Calu3 (cell line): ENCODE measurements around the gene ZBTB20. TPM values are rescaled to one million over a fixed set of nuclear protein-coding genes. Genes with fewer than 3 reads are reported as not detected.

Source experiments
- BruUV-seq: library from RNA; stranded (reverse); fragments of 400-500 nt; replicated peaks from 2 replicates; lab custom pipeline; 2021; lab: Mats Ljungman, UMichigan
- CTCF ChIA-PET: fragments of 300-600 bp; sonication (Branson Sonifier 250); formaldehyde crosslinking; loops from one replicate; lab custom pipeline; 2022; ENCODE audit warnings: antibody characterized with exemption; lab: Charles Lee
- DNase-seq: peaks from one replicate; pipeline ENCODE4 v3.0.0; 2022
- H3K27ac Mint-ChIP-seq: one replicate; pipeline ENCODE4 v1.8.0; 2022; ENCODE audit warnings: mixed read lengths; ENCODE audit not compliant: unreplicated experiment
- H3K27me3 Mint-ChIP-seq: one replicate; pipeline ENCODE4 v1.8.0; 2022; ENCODE audit warnings: mixed read lengths; ENCODE audit not compliant: unreplicated experiment
- H3K36me3 Mint-ChIP-seq: one replicate; pipeline ENCODE4 v1.8.0; 2022; ENCODE audit warnings: mild to moderate bottlenecking, moderate library complexity, mixed read lengths; ENCODE audit not compliant: insufficient read depth, unreplicated experiment
- H3K4me1 Mint-ChIP-seq: one replicate; pipeline ENCODE4 v1.8.0; 2022; ENCODE audit warnings: mild to moderate bottlenecking, low read depth, mixed read lengths; ENCODE audit not compliant: unreplicated experiment
- H3K4me3 Mint-ChIP-seq: one replicate; pipeline ENCODE4 v1.8.0; 2022; ENCODE audit warnings: mild to moderate bottlenecking, low read depth, moderate library complexity, mixed read lengths; ENCODE audit not compliant: unreplicated experiment
- H3K9me3 Mint-ChIP-seq: one replicate; pipeline ENCODE4 v1.8.0; 2022; ENCODE audit warnings: low read depth, mixed read lengths; ENCODE audit not compliant: unreplicated experiment
- intact Hi-C: fragments of 100-400 bp; cut with micrococcal nuclease; formaldehyde crosslinking; loops from one replicate; pipeline ENCODE4 v1.10.0; 2022; ENCODE audit not compliant: unreplicated experiment
- total RNA-seq: library from RNA; stranded (reverse); gene quantifications from 2 replicates; pipeline ENCODE4 v1.2.3, GENCODE V29; 2022
- TF ChIP-seq, protein P1 (sequence below): fragments of 200-600 bp; IDR thresholded peaks from one replicate; pipeline ENCODE4 v1.8.0; 2022; ENCODE audit warnings: antibody characterized with exemption; ENCODE audit not compliant: unreplicated experiment

Gene ZBTB20
- total RNA-seq, 1 experiment from 2014 or later, result 24.1 TPM

DNA sequence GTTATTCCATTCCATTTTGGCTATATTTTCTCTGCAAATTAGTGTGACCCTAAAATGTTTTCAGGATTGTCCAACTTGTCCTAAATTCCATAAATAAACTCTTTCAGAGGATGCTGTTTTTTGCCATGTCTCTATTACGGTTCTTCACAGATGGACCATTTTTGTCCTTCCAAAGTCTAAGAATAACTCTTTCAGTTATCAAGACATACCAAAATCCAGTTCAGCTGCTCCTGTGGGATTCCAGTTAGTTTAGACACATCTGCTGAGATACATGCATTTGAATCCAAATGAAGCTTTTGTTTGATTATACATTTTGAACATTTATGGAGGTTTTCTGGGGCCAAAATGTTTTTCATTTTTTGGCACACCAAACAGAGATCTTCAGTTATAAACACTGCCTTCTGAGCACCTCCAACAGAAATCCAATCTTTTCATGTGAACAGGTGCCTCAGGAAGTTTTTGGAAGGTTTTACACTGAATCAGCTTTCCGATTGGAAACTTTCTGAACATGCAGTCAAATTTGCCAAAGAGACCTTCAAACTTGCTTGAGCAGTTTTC, 772.6 kb downstream of the ZBTB20 start:
- no peak overlapping the region for H3K27ac Mint-ChIP-seq
- intact Hi-C loops, result no loop called here
- CTCF ChIA-PET, result no interaction called here
- no peak overlapping the region for H3K4me3 Mint-ChIP-seq
- H3K9me3 Mint-ChIP-seq, result no peaks in the 10 kb centered on the region
- H3K4me1 Mint-ChIP-seq, result no peaks in the 10 kb centered on the region
- no peak for DNase-seq
- TF ChIP-seq, protein P1, sequence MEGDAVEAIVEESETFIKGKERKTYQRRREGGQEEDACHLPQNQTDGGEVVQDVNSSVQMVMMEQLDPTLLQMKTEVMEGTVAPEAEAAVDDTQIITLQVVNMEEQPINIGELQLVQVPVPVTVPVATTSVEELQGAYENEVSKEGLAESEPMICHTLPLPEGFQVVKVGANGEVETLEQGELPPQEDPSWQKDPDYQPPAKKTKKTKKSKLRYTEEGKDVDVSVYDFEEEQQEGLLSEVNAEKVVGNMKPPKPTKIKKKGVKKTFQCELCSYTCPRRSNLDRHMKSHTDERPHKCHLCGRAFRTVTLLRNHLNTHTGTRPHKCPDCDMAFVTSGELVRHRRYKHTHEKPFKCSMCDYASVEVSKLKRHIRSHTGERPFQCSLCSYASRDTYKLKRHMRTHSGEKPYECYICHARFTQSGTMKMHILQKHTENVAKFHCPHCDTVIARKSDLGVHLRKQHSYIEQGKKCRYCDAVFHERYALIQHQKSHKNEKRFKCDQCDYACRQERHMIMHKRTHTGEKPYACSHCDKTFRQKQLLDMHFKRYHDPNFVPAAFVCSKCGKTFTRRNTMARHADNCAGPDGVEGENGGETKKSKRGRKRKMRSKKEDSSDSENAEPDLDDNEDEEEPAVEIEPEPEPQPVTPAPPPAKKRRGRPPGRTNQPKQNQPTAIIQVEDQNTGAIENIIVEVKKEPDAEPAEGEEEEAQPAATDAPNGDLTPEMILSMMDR, result no peak
- no peaks in the 10 kb centered on the region for H3K27me3 Mint-ChIP-seq
- no TSS peak for BruUV-seq
- H3K36me3 Mint-ChIP-seq, result no peaks in the 10 kb centered on the region

DNA sequence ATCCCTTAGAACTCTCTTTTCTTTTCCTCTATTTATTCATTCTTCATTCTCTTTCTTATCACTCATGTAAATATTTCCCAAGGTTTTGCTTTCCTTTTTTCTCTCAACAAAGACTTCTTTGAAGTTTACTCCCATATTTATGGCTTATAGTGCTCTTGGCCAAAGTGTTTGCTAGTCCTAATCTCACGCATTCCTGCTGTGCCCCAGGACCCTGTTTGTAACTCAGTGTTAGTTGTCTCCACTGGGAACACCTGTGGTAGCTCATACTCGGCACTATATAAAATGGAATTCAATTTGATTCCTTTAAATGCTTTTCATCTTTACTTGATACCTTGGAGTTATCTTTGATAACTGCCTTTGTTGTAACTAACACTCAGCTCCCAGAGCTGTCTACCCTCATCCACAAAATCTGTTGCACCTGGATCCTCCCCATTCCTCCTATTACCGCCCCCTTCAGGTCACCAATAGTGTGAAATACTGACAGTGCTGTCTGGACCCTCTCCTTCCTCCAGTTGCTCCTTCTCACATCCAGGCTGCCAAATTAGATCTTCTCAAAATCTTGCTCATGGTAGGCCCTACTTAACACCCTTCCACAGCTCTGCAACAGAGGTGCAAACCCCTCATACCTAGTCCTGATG, 776.4 kb downstream of the ZBTB20 start:
- no peaks in the 10 kb centered on the region for H3K9me3 Mint-ChIP-seq
- H3K27me3 Mint-ChIP-seq, result no peaks in the 10 kb centered on the region
- no TSS peak for BruUV-seq
- H3K4me1 Mint-ChIP-seq, result peaks cover 9% of the 10 kb centered on the region
- H3K36me3 Mint-ChIP-seq, result no peaks in the 10 kb centered on the region
- TF ChIP-seq, protein P1, result no peak
- CTCF ChIA-PET, result no interaction called here
- no peak overlapping the region for H3K4me3 Mint-ChIP-seq
- intact Hi-C loops, result no loop called here
- H3K27ac Mint-ChIP-seq, result no peak overlapping the region
- no peak for DNase-seq

DNA sequence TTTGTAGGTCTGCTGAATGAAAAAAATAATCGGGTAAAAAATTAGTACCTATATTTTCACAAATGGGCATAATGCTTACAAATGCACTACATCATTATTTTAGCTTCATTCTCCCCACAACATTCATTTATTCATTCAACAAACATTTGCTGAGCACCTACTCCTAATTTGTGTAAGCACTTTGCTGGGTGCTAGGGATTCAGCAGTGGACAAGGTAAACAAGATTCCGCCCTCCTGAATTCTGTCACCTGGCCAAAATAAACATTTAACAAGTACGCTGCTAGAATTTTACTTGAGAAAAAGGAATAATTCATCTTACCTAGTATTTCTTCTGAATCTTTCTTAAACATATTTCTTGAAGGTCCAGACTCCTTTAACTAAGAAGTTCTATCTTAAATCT, 781.2 kb downstream of the ZBTB20 start:
- TF ChIP-seq, protein P1, result no peak
- BruUV-seq, result no TSS peak
- CTCF ChIA-PET, result interaction anchor here (0.6 kb wide), 1 partner anchor 364 kb away, joined by 3 read pairs; no protein-coding TSS in a partner anchor
- Mint-ChIP-seq H3K27ac (no peak overlapping the region), H3K4me1 (peaks cover 9% of the 10 kb centered on the region), H3K36me3 (no peaks in the 10 kb centered on the region), H3K27me3 (no peaks in the 10 kb centered on the region), H3K4me3 (no peak overlapping the region), H3K9me3 (no peaks in the 10 kb centered on the region)
- no peak for DNase-seq
- intact Hi-C loops, result loop anchor here (2.0 kb wide), 1 partner anchor 43 kb away; no protein-coding TSS in a partner anchor

DNA sequence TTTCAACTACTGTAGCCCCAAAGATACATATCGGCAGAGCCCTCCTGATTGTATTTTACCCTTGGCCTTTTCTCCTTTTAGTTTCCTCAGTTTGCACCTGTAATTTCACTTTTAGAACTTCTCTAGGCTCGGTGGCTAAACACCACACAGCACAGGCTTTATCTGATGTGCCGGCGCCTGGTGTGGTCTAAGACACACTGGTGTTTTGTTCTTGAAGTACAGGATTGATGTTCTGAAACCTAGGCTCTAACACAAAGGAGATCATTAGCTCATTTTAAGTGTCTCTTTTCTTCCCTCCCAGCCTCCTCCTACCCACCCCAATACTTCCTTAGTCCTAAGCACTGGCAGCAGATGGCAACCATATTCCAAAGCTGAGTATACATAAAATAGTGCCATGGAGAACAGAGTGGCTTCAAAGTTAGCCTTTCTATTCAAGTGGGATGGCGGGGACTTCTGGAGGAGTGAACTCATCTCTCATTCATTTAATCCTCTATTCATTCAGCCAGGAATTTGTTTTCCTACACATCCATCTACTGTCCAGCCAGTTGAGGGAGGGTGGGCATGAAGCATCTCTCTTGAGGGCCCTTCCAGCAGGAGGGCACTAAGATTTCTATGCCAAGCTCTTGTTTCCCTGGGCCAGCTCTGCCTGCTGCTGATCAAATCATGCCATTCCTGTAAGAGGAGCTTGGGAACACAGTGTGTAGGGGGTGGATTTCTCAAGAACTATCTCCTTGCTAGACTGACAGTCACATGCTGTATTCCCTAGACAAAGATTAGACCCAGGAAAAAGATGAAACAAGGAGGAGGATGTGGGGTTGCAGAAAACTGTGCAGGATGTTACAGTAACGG, 782.1 kb downstream of the ZBTB20 start:
- no peaks in the 10 kb centered on the region for H3K27me3 Mint-ChIP-seq
- no TSS peak for BruUV-seq
- CTCF ChIA-PET, result interaction anchor here (0.6 to 2.3 kb wide), 2 partner anchors 53 to 365 kb away, joined by 3 to 7 read pairs; no protein-coding TSS in a partner anchor
- DNase-seq, result no peak
- TF ChIP-seq, protein P1, result no peak
- intact Hi-C loops, result loop anchor here (5.0 kb wide), 1 partner anchor 727 kb away; no protein-coding TSS in a partner anchor
- peaks cover 9% of the 10 kb centered on the region for H3K4me1 Mint-ChIP-seq
- H3K4me3 Mint-ChIP-seq, result no peak overlapping the region
- no peak overlapping the region for H3K27ac Mint-ChIP-seq
- H3K9me3 Mint-ChIP-seq, result no peaks in the 10 kb centered on the region
- no peaks in the 10 kb centered on the region for H3K36me3 Mint-ChIP-seq
